ENCODE measurements around the gene ARSG. TPM values are rescaled to one million over a fixed set of nuclear protein-coding genes. Genes with fewer than 3 reads are reported as not detected.
"Not testable (repeated sequence)": the region's sequence is repeated elsewhere in the genome, so short reads cannot be mapped to it uniquely, and the experiment has no call there.

Gene ARSG
- polyA plus RNA-seq, 1 donor from 2014 or later = 16.9 TPM

GRCh38 chr17:68263101-68263681 lies 28.1 kb upstream of the ARSG start:
- not testable (repeated sequence) for H3K79me2 ChIP-seq (replicated peaks; ENCODE audit: insufficient read depth, low read length); H3K4me2 ChIP-seq (ENCODE audit: low read length); H3K9ac ChIP-seq (ENCODE audit: low read length); H3K9me3 ChIP-seq (ENCODE audit: low read length); H3K9me2 ChIP-seq (ENCODE audit: insufficient read depth, low read length); H3K27me3 ChIP-seq (ENCODE audit: insufficient read depth, low read depth, low read length); H3K27ac ChIP-seq (ENCODE audit: low read length); H3F3A ChIP-seq (ENCODE audit: insufficient read depth, low read length, poor library complexity, severe bottlenecking); H3K36me3 ChIP-seq (ENCODE audit: insufficient read depth, low read length); H2AFZ ChIP-seq (ENCODE audit: low read depth, low read length); H4K20me1 ChIP-seq (ENCODE audit: insufficient read depth); H3K4me3 ChIP-seq (ENCODE audit: low read length)
- TF ChIP-seq RAD21 (conservative IDR thresholded peaks at IDR 0.05) (peak; percentile 58), CTCF (IDR thresholded peaks at IDR 0.05; ENCODE audit: poor library complexity, severe bottlenecking) (peak; percentile 60), SMC3 (conservative IDR thresholded peaks at IDR 0.05; ENCODE audit: poor library complexity) (peak; percentile 67)

GRCh38 chr17:68265833-68266232 lies 25.5 kb upstream of the ARSG start:
- not testable (repeated sequence) for H3K27ac ChIP-seq (ENCODE audit: low read length); H3K9me2 ChIP-seq (ENCODE audit: insufficient read depth, low read length); H3K9ac ChIP-seq (ENCODE audit: low read length); H3K9me3 ChIP-seq (ENCODE audit: low read length); H3K79me2 ChIP-seq (replicated peaks; ENCODE audit: insufficient read depth, low read length); H4K20me1 ChIP-seq (ENCODE audit: insufficient read depth); H3K36me3 ChIP-seq (ENCODE audit: insufficient read depth, low read length); H3K27me3 ChIP-seq (ENCODE audit: insufficient read depth, low read depth, low read length); H2AFZ ChIP-seq (ENCODE audit: low read depth, low read length); H3K4me3 ChIP-seq (ENCODE audit: low read length); H3K4me2 ChIP-seq (ENCODE audit: low read length); H3F3A ChIP-seq (ENCODE audit: insufficient read depth, low read length, poor library complexity, severe bottlenecking)

DNA sequence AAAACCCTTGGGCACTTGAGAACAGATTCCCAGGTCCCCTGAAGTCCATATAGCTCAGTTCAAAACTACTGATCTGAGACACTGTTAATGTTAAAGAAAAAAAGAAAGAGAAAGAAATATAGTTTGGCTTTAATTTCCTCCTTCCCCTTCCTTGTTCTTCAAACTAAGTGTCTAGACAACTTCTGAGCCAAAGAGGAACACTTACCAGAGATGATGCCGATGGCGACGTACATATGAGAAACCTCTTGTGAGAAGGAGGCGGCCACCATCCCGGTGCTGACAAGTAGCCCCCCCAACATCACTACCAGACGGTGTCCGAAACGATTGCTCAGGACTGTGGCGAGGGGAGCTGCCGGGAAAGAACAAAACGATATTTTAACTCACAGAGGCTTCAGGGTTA lies 17.6 kb upstream of the ARSG start:
- Histone ChIP-seq H3K9me3 (ENCODE audit: low read length) (peaks cover 5% of the 10 kb centered on the region), H2AFZ (ENCODE audit: low read depth, low read length) (no peak overlapping the region), H4K20me1 (ENCODE audit: insufficient read depth) (no peaks in the 10 kb centered on the region), H3K36me3 (ENCODE audit: insufficient read depth, low read length) (peaks cover 5% of the 10 kb centered on the region), H3K9me2 (ENCODE audit: insufficient read depth, low read length) (no peaks in the 10 kb centered on the region), H3K27ac (ENCODE audit: low read length) (no peak overlapping the region), H3K4me2 (ENCODE audit: low read length) (no peak overlapping the region), H3F3A (ENCODE audit: insufficient read depth, low read length, poor library complexity, severe bottlenecking) (no peaks in the 10 kb centered on the region), H3K79me2 (replicated peaks; ENCODE audit: insufficient read depth, low read length) (no peaks in the 10 kb centered on the region), H3K4me3 (ENCODE audit: low read length) (no peak overlapping the region), H3K27me3 (ENCODE audit: insufficient read depth, low read depth, low read length) (no peaks in the 10 kb centered on the region), H3K9ac (ENCODE audit: low read length) (no peak overlapping the region)
- TF ChIP-seq EP300 (conservative IDR thresholded peaks at IDR 0.05; ENCODE audit: poor library complexity, severe bottlenecking) = no peak
- no peak for TF ChIP-seq TAF1 (IDR thresholded peaks at IDR 0.05; ENCODE audit: low read depth)
- TF ChIP-seq EZH2 (IDR thresholded peaks at IDR 0.05; ENCODE audit: borderline replicate concordance, insufficient read depth, low read length, poor library complexity, severe bottlenecking) = no peak
- TF ChIP-seq MXI1 (conservative IDR thresholded peaks at IDR 0.05; ENCODE audit: poor library complexity, severe bottlenecking) = no peak
- no peak for TF ChIP-seq CTCF (IDR thresholded peaks at IDR 0.05; ENCODE audit: poor library complexity, severe bottlenecking)
- no peak for TF ChIP-seq POLR2AphosphoS5 (IDR thresholded peaks at IDR 0.05)
- no peak for TF ChIP-seq RAD21 (conservative IDR thresholded peaks at IDR 0.05)
- TF ChIP-seq, protein P1, sequence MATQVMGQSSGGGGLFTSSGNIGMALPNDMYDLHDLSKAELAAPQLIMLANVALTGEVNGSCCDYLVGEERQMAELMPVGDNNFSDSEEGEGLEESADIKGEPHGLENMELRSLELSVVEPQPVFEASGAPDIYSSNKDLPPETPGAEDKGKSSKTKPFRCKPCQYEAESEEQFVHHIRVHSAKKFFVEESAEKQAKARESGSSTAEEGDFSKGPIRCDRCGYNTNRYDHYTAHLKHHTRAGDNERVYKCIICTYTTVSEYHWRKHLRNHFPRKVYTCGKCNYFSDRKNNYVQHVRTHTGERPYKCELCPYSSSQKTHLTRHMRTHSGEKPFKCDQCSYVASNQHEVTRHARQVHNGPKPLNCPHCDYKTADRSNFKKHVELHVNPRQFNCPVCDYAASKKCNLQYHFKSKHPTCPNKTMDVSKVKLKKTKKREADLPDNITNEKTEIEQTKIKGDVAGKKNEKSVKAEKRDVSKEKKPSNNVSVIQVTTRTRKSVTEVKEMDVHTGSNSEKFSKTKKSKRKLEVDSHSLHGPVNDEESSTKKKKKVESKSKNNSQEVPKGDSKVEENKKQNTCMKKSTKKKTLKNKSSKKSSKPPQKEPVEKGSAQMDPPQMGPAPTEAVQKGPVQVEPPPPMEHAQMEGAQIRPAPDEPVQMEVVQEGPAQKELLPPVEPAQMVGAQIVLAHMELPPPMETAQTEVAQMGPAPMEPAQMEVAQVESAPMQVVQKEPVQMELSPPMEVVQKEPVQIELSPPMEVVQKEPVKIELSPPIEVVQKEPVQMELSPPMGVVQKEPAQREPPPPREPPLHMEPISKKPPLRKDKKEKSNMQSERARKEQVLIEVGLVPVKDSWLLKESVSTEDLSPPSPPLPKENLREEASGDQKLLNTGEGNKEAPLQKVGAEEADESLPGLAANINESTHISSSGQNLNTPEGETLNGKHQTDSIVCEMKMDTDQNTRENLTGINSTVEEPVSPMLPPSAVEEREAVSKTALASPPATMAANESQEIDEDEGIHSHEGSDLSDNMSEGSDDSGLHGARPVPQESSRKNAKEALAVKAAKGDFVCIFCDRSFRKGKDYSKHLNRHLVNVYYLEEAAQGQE (IDR thresholded peaks at IDR 0.05; ENCODE audit: borderline replicate concordance) = no peak
- no peak for TF ChIP-seq SMC3 (conservative IDR thresholded peaks at IDR 0.05; ENCODE audit: poor library complexity)

DNA sequence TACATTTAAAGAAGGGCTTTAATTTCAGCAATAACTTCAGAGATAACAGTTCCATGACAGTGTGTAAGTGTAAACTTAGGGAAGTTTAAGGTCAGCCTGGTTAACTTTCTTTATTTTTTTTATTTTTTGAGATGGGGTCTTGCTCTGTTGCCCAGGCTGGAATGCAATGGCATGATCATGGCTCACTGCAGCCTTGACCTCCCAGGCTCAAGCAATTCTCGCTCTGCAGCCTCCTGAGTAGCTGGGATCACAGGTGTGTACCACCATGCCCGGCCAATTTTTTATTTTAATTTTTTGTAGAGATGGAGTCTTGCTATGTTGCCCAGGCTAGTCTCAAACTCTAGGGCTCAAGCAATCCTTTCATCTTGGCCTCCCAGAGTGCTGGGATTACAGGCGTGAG lies 15.0 kb upstream of the ARSG start:
- not testable (repeated sequence) for H3K79me2 ChIP-seq (replicated peaks; ENCODE audit: insufficient read depth, low read length); H3K27me3 ChIP-seq (ENCODE audit: insufficient read depth, low read depth, low read length); H3K4me2 ChIP-seq (ENCODE audit: low read length); H3F3A ChIP-seq (ENCODE audit: insufficient read depth, low read length, poor library complexity, severe bottlenecking); H3K4me3 ChIP-seq (ENCODE audit: low read length); H2AFZ ChIP-seq (ENCODE audit: low read depth, low read length); H3K27ac ChIP-seq (ENCODE audit: low read length); H3K9ac ChIP-seq (ENCODE audit: low read length); H3K9me2 ChIP-seq (ENCODE audit: insufficient read depth, low read length); H4K20me1 ChIP-seq (ENCODE audit: insufficient read depth); H3K9me3 ChIP-seq (ENCODE audit: low read length)
- H3K36me3 ChIP-seq (ENCODE audit: insufficient read depth, low read length) = peaks cover 11% of the 10 kb centered on the region
